ENCODE results near the gene PGAP2. TPM values are rescaled to one million over a fixed set of nuclear protein-coding genes. Genes with fewer than 3 reads are reported as not detected.
"Not testable (repeated sequence)": the region's sequence is repeated elsewhere in the genome, so short reads cannot be mapped to it uniquely, and the experiment has no call there.

Gene PGAP2
- total RNA-seq, 1 donor from 2014 or later: 20.3 TPM

DNA sequence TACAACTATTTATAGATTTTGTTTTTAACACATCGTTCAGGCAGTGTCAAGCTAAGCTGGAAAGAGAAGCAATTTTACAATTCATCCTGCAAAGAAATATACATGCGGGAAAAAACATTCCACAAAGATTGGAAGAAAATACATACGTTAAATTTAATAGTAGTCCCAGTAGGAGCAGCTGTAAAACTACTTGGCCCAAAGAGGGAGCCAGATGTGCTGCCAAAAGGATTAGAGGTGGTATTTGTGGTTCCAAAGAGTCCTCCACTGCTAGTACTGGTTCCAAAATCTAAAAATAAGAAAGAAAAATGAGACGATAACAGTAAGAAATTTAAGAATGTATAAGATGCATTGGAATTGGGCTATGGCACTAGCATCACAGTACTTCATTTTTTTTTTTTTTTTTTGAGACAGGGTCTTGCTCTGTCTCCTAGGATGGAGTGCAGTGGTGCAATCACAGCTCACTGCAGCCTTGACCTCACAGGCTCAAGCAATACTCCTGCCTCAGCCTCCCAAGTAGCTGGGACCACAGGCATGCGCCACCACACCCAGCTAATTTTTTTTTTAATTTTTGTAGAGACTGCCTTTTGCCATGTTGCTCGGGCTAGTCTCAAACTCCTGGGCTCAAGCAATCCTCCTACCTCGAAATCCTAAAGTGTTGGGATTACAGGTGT, 32.5 kb upstream of the PGAP2 start:
- Mint-ChIP-seq H3K36me3 (ENCODE audit: unreplicated experiment) (peaks cover 47% of the 10 kb centered on the region), H3K4me1 (ENCODE audit: unreplicated experiment) (peaks cover 1% of the 10 kb centered on the region), H3K27ac (ENCODE audit: unreplicated experiment) (no peak overlapping the region), H3K4me3 (ENCODE audit: unreplicated experiment) (no peak overlapping the region), H3K9me3 (ENCODE audit: unreplicated experiment) (no peaks in the 10 kb centered on the region), H3K27me3 (ENCODE audit: unreplicated experiment) (no peaks in the 10 kb centered on the region)
- TF ChIP-seq CTCF (IDR thresholded peaks at IDR 0.05): no peak
- no peak for DNase-seq (ENCODE audit: extremely low spot score, unreplicated experiment)

DNA sequence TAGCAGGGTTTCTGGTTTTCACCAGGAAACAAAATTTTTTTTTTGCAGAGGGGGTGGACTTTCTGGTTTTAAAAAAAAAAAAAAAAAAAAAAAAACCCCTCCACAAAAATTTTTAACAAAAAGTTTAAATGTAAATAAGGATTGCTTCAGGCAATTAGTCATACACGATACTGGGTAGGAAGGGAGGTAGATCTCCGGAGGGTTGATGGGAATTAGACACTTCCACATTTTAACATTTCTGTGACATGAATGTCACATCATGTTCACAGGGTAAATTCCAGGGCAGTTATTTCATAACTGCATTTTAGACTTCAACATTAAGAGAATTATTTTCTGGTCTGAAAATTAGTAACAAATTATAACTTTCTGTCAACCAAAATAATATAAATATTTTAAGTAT, 26.9 kb upstream of the PGAP2 start:
- Mint-ChIP-seq H3K27ac (ENCODE audit: unreplicated experiment) (peak overlapping the region; percentile 54), H3K27me3 (ENCODE audit: unreplicated experiment) (no peaks in the 10 kb centered on the region), H3K9me3 (ENCODE audit: unreplicated experiment) (no peaks in the 10 kb centered on the region), H3K4me3 (ENCODE audit: unreplicated experiment) (no peak overlapping the region), H3K36me3 (ENCODE audit: unreplicated experiment) (peaks cover 28% of the 10 kb centered on the region), H3K4me1 (ENCODE audit: unreplicated experiment) (peaks cover 21% of the 10 kb centered on the region)
- DNase-seq (ENCODE audit: extremely low spot score, unreplicated experiment): no peak
- TF ChIP-seq CTCF (IDR thresholded peaks at IDR 0.05): no peak

- Mint-ChIP-seq H3K9me3 (ENCODE audit: unreplicated experiment) (no peaks in the 10 kb centered on the region), H3K4me1 (ENCODE audit: unreplicated experiment) (peaks cover 25% of the 10 kb centered on the region), H3K27me3 (ENCODE audit: unreplicated experiment) (no peaks in the 10 kb centered on the region), H3K36me3 (ENCODE audit: unreplicated experiment) (peaks cover 21% of the 10 kb centered on the region), H3K4me3 (ENCODE audit: unreplicated experiment) (no peak overlapping the region), H3K27ac (ENCODE audit: unreplicated experiment) (no peak overlapping the region)
- no peak for DNase-seq (ENCODE audit: extremely low spot score, unreplicated experiment)
- no peak for TF ChIP-seq CTCF (IDR thresholded peaks at IDR 0.05)
Measured at GRCh38 chr11:3782963-3783362, 25.4 kb upstream of the PGAP2 start.

- Mint-ChIP-seq H3K36me3 (ENCODE audit: unreplicated experiment) (peaks cover 15% of the 10 kb centered on the region), H3K4me3 (ENCODE audit: unreplicated experiment) (no peak overlapping the region), H3K27me3 (ENCODE audit: unreplicated experiment) (no peaks in the 10 kb centered on the region), H3K9me3 (ENCODE audit: unreplicated experiment) (no peaks in the 10 kb centered on the region), H3K27ac (ENCODE audit: unreplicated experiment) (no peak overlapping the region), H3K4me1 (ENCODE audit: unreplicated experiment) (peaks cover 25% of the 10 kb centered on the region)
- no peak for TF ChIP-seq CTCF (IDR thresholded peaks at IDR 0.05)
- DNase-seq (ENCODE audit: extremely low spot score, unreplicated experiment): no peak
Measured at GRCh38 chr11:3783611-3784010, 24.7 kb upstream of the PGAP2 start.

GRCh38 chr11:3786781-3787428, 21.5 kb upstream of the PGAP2 start:
- H3K9me3 Mint-ChIP-seq (ENCODE audit: unreplicated experiment): no peaks in the 10 kb centered on the region
- no peak for TF ChIP-seq CTCF (IDR thresholded peaks at IDR 0.05)
- H3K27ac Mint-ChIP-seq (ENCODE audit: unreplicated experiment): peak overlapping the region; percentile 46
- H3K4me3 Mint-ChIP-seq (ENCODE audit: unreplicated experiment): no peak overlapping the region
- H3K4me1 Mint-ChIP-seq (ENCODE audit: unreplicated experiment): peaks cover 22% of the 10 kb centered on the region
- DNase-seq (ENCODE audit: extremely low spot score, unreplicated experiment): no peak
- peaks cover 11% of the 10 kb centered on the region for H3K36me3 Mint-ChIP-seq (ENCODE audit: unreplicated experiment)
- no peaks in the 10 kb centered on the region for H3K27me3 Mint-ChIP-seq (ENCODE audit: unreplicated experiment)

DNA sequence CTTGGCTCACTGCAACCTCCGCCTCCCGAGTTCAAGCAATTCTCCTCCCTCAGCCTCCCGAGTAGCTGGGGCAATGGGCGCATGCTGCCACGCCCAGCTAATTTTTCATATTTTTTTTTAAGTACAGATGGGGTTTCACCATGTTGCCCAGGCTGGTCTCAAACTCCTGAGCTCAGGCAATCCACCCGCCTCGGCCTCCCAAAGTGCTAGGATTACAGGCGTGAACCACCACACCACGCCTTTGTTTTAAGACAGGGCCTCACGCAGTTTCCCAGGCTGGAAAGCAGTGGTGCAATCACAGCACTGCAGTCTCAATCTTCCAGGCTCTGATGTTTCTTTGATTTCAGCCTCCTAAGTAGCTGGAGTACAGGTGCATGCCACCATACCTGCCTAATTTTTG, 14.0 kb upstream of the PGAP2 start:
- peaks cover 31% of the 10 kb centered on the region for H3K4me1 Mint-ChIP-seq (ENCODE audit: unreplicated experiment)
- not testable (repeated sequence) for H3K27me3 Mint-ChIP-seq (ENCODE audit: unreplicated experiment); H3K4me3 Mint-ChIP-seq (ENCODE audit: unreplicated experiment); H3K9me3 Mint-ChIP-seq (ENCODE audit: unreplicated experiment); DNase-seq (ENCODE audit: extremely low spot score, unreplicated experiment); H3K27ac Mint-ChIP-seq (ENCODE audit: unreplicated experiment)
- peaks cover 12% of the 10 kb centered on the region for H3K36me3 Mint-ChIP-seq (ENCODE audit: unreplicated experiment)
